NK-92 (cell line): Measurements from ENCODE around the gene CD151.

Experiments used
- DNase-seq: peaks from one replicate; lab custom pipeline; 2025; ENCODE audit not compliant: unreplicated experiment; lab: John Stamatoyannopoulos, UW

Gene CD151

GRCh38 chr11:855796-856195, 23.0 kb downstream of the CD151 start:
- no peak for DNase-seq

DNA sequence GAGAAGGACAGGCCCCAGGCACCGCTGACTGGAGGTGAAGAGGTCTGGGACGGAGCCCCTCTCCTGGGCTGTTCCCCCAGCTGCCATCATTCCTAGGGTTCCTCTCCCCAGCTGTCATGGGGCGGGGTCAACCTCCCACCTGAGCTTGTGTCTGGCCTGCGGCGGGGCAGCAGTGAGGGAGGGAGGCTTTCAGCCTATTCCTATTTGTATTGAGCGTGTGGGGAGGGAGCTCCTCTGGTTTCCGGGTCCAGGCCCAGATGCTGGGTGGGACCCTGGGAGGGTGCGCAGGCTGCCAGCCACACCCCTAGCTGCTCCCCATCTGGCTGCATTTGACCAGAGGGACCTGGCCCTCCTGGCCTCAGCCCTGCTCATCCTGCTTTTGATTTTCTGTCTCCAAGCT, 23.6 kb downstream of the CD151 start:
- no peak for DNase-seq

DNA sequence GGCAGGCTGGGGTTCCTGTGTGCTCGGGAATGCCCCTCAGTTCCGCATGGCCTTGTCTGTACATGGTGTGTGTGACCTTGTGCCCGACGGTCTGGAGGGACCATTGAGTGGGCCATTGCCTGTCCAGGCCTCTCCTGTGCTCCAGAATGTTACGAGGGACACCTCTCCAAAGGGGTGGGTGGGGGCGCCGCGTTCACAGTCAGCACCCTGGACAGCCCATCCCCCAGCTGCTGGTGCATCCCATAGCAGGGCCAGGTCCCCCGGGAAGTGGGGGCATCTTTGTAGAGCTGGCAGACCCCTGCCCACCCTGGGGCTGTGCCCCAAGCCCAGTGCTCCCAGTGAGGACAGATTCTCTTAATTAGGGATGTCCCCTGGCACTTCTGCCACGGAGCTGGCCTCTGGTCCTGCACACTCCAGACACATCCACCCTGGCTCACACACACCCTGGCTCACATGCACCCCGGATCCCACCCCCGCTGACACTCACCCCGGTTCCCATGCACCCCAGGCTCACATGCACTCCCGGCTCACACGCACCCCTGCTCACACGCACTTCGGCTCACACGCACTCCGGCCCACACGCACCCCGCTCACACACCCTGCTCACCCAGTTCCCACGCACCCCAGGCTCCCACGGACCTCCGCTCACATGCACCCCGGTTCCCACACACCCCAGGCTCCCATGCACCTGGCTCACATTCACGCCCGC, 25.5 kb downstream of the CD151 start:
- DNase-seq = no peak

- no peak for DNase-seq
Observed at GRCh38 chr11:858762-859339, 26.1 kb downstream of the CD151 start.

- DNase-seq = no peak
Observed at GRCh38 chr11:859394-860131, 26.8 kb downstream of the CD151 start.

- no peak for DNase-seq
Observed at GRCh38 chr11:860234-861104, 27.7 kb downstream of the CD151 start.

DNA sequence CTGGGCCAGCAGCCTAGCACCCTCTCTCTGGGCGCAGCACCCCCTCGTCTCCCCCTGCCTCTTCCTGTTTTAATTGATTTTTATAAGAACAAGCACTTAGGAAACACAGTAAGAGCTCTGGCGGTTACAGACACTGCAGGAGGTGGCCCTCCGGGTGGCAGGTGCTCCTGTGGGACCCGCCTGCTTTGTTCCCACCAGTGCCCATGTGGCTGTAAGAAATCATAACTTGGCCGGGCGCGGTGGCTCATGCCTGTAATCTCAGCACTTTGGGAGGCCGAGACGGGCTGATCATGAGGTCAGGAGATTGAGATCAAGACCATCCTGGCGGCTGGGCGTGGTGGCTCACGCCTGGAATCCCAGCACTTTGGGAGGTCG, 28.3 kb downstream of the CD151 start:
- no peak for DNase-seq

GRCh38 chr11:862081-862661, 29.4 kb downstream of the CD151 start:
- DNase-seq = no peak

DNA sequence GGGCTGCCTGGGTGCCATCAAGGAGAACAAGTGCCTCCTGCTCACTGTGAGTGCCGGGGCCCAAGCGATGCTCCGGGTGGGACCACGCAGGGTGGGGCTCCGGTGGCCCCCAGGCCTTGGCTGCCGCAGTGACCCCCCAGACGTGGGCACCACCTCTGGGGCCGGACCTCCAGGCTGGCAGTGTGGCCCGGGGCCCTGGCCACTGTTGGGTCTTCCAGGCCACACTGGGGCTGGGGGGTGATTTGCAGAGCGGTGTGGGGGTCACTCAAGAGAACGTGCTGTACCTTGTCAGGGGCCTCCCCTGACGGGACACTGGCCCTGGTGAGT, 29.9 kb downstream of the CD151 start:
- DNase-seq = no peak

DNA sequence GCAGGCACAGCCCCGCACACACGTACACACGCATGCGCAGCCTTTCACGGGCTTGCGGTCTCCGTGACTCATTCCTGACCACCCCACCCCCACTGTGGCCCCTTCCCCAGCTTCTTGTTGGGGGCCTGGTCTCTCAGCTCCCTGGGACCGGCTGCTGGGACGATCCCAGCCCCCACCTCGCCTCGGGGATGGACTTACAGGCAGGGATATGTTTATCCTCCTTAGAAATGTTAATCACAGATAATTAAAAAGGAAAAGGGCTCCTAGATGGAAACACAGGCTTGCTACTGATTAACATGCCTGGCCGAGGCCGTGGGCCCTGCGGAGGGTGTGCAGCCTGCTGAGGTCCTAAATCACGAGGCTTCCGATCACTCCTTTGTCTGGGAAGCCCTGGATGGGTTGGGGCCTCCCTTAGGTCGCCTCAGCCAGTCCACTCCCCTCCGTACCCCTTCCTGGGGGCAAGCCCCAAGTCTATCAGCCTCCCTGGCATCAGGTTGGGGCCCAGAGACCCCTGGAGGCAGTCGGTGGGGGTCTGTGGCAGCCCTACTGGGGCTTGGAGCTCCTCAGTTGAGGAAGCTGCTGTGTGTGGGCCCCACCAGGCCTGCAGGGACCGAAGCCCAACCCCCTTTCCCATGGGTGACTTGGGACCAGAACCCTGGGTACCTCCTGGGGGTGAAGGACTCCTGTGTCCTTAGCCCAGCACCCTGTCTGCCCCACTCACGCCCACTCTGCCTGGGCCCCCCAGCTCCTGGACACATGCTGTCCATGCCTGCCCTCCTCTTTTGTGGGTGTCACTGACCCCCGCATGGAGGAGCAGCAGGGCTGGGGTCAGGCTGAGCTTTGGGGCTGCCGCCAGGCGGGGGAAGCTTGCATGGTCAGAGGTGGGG, 30.5 kb downstream of the CD151 start:
- no peak for DNase-seq

DNA sequence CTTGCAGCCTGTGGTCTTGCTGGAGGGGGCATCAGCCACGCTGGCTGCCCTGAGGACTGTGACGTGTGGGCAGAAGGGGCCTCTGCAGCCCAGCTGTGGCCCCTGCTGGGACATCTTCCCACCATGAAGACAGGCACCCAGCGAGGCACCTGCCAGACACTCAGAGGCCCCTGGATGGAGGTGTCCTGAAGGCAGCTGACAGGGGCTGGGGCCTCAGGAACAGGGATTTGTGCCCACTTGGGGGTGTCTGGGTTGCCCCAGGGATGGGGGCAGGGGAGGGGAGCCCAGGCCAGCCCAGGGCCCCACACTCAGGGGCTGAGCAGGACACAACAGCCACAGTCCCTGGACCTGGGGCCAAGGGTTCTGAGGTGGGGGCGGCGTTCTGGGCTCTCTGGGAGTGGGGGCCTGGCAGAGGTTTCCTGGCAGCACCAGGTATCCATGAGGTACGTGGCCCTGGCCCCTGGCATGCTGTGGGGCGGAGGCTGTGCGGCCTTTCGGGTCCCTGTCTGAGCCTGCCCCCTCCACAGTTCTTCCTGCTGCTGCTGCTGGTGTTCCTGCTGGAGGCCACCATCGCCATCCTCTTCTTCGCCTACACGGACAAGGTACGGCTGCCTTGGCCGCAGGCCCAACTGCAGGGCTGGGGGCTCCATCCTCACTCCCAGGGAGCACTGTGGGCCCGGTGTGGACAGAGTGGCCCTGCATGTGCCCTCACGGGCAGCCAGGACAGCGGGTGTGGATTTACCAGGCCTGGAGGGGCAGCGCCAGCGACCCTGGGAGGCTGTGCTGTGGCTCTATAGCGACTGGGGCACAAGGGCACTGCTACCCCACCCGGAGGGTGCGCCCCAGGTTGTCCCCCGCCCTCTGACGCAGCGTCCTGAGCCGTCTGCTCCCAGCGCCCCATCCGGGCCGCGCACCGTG, 31.4 kb downstream of the CD151 start:
- no peak for DNase-seq

GRCh38 chr11:864898-865297, 32.1 kb downstream of the CD151 start:
- DNase-seq = no peak

DNA sequence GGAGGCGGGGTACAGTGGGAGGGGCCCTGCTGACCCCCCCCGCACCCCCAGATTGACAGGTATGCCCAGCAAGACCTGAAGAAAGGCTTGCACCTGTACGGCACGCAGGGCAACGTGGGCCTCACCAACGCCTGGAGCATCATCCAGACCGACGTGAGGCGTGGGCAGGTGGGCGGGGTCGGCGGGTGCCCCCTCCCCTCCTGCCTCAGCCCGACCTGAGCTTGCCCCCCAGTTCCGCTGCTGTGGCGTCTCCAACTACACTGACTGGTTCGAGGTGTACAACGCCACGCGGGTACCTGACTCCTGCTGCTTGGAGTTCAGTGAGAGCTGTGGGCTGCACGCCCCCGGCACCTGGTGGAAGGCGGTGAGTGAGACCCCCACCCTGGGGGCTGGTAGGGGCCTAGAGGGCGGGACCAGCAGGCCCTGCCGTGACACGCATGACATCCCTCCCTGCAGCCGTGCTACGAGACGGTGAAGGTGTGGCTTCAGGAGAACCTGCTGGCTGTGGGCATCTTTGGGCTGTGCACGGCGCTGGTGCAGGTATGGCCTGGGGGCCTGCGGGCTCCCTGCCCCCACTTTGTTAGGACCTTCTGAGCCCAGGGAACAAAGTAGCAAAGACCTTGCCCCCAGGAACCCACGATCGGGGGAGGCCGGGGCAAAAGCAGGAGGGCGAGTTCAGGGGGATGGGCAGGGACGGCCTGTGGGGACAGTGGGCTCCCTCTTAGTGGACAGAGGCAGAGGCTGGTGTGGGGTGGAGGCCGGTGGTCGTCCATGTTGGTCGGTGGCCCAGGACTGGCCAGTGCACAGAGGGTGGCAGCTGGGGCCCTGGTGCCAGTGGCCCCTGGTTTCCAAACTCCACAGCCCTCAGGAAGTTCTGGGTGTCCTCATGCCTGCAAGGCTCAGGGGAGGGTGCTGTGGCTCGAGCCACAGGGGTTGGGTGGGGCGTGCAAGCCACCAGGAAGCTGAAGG, 33.0 kb downstream of the CD151 start:
- DNase-seq = no peak

DNA sequence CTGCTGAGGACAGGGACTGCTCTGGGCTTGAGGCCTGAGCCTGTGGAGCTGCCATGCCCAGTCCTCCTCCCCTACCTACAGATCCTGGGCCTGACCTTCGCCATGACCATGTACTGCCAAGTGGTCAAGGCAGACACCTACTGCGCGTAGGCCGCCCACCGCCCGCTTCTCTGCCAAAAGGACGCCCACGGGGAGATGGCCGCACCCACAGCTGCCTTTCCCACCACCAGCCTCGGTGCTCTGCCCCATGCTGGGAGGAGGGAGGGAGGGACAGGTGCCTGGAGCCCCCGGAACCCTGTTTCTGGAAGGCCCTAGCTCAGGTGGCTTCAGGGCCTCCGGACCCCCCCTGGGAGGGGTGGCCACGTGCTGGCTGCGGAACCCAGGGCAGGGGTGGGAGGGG, 33.7 kb downstream of the CD151 start:
- no peak for DNase-seq

DNA sequence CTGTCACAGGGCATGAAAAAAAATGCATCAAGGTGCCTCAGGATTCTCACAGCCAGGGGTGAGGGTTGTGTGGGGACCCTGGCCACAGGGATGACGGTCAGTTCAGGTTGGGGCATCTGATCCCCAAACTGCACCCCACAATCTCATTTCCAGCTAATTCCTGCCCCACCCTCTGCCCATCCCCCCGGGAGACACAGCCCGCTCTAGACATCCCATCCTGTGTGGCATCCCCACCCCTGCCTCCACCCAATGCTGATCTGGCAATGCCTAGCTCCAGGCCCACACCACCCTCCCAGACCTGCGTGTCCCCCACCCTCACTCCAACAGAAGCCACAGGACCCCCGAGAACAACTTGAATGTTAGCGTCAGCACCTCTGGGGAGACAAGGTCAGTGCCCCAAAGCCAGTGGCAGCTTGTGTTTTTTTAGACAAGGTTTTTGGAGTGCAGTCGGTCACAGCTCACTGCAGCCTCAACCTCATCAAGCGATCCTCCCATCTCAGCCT, 35.2 kb downstream of the CD151 start:
- DNase-seq = no peak

- no peak for DNase-seq
Observed at GRCh38 chr11:868394-868793, 35.6 kb downstream of the CD151 start.

DNA sequence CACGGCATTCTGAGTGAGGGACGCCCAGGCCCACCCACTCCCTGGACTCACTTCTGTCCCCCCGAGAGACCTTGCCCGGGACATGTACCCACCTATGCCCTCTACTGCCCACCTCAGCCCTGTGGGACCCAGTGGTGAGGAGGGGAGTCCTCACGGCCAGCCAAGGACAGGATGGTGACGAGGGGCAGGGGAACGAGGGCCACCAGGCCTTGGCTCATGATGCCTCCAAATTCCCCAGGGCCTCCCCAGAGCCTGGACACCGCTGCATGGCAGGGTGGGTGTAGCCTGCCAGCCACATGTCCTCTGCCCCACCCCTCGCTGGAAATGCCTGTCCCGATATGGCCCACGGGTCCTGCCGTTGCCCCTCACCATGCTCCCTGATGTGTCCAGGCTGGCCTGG, 36.0 kb downstream of the CD151 start:
- no peak for DNase-seq
